Breast epithelium (tissue), 4 donors: Measurements from ENCODE around the gene ZNF319. TPM values are rescaled to one million over a fixed set of nuclear protein-coding genes. Genes with fewer than 3 reads are reported as not detected.

ENCODE experiments used
- DNase-seq, 2 donors: peaks; one replicate each; pipeline ENCODE4 v3.0.0-alpha.2; 2019; ENCODE audit warnings: low spot score in 2 of 2
- H3K27ac ChIP-seq, 2 donors: fragments of 200-600 bp; sonication (generic) in 1 of 2; one replicate each; pipeline ENCODE4 v1.5.1; 2016 to 2019; ENCODE audit warnings: mild to moderate bottlenecking in 1 of 2
- H3K27me3 ChIP-seq, 2 donors: fragments of 200-600 bp; sonication (generic) in 1 of 2; one replicate each; pipeline versions ENCODE4 v1.5.1 to v1.6.0; 2017 to 2019; ENCODE audit warnings: control low read depth in 1 of 2, mild to moderate bottlenecking in 1 of 2
- H3K36me3 ChIP-seq: fragments of 200-600 bp; one replicate; pipeline ENCODE4 v1.5.1; 2019
- H3K4me1 ChIP-seq, 2 donors: fragments of 200-600 bp; sonication (generic); one replicate each; pipeline ENCODE4 v1.5.1; 2016 to 2019; ENCODE audit warnings: control low read depth in 1 of 2
- H3K4me3 ChIP-seq, 3 donors: fragments of 200-600 bp; sonication (generic); 1 replicate in 2 of 3; 2 replicates in 1 of 3; pipeline ENCODE4 v1.5.1; 2016 to 2019; ENCODE audit warnings: mild to moderate bottlenecking in 3 of 3, moderate library complexity in 2 of 3
- H3K9me3 ChIP-seq, 2 donors: fragments of 200-600 bp; sonication (generic) in 1 of 2; one replicate each; pipeline ENCODE4 v1.5.1; 2016 to 2019; ENCODE audit warnings: control low read depth in 1 of 2
- POLR2A ChIP-seq: fragments of 450-650 bp; IDR thresholded peaks from one replicate; pipeline ENCODE4 v1.6.1; 2016; ENCODE audit warnings: antibody characterized with exemption, mild to moderate bottlenecking, moderate library complexity
- POLR2AphosphoS5 ChIP-seq, 3 donors: sonication (generic); formaldehyde crosslinking; IDR thresholded peaks; one replicate each; pipeline ENCODE4 v1.6.1; 2017; ENCODE audit warnings: antibody characterized with exemption in 3 of 3
- intact Hi-C: fragments of 100-400 bp; cut with DNase I; formaldehyde crosslinking; loops from one replicate; pipeline ENCODE4 v1.15.1; 2023; ENCODE audit warnings: low total_unique reads
- total RNA-seq, 3 donors: library from RNA; depleted of rRNA; stranded (reverse); fragments of >200 nt; gene quantifications; one replicate each; pipeline ENCODE4 v1.1.0, GENCODE V29; 2016
- TF ChIP-seq, protein P1 (sequence below), 3 donors: fragments of 450-650 bp; IDR thresholded peaks; one replicate each; pipeline ENCODE4 v1.5.1; 2016 to 2017; ENCODE audit warnings: antibody characterized with exemption in 3 of 3, mild to moderate bottlenecking in 3 of 3, moderate library complexity in 3 of 3

The ZNF319 gene
- total RNA-seq, 3 donors from 2014 or later: 6.2 to 7.2 (median 6.4) TPM

DNA sequence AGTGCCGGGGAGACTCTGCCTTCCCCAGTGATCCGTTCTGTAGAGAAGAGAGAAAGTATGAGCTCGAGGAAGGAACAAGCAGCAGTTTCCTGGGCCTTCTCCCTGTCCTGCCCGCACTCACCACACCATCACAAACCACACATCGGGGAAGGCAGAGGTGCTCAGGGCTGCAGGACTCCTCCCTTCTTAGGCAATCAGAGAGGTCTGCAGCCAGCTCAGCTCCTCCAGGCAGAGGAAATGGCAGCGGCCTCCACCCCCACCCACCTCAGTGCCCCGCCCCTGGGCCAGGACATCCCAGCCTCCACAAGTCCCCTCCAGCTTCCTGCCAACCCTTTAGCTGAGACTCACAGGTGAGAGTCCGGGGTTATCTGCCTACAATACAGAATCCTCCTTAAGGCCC is 2.0 kb downstream of the ZNF319 start:
- H3K27me3 ChIP-seq: no peaks in the 10 kb centered on the region
- DNase-seq: no peak
- no peak overlapping the region for H3K4me3 ChIP-seq
- H3K4me1 ChIP-seq: no peaks in the 10 kb centered on the region
- intact Hi-C loops: no loop called here
- TF ChIP-seq POLR2A (no peak), POLR2AphosphoS5 (IDR thresholded peaks at IDR 0.05) (no peak)
- TF ChIP-seq, protein P1, sequence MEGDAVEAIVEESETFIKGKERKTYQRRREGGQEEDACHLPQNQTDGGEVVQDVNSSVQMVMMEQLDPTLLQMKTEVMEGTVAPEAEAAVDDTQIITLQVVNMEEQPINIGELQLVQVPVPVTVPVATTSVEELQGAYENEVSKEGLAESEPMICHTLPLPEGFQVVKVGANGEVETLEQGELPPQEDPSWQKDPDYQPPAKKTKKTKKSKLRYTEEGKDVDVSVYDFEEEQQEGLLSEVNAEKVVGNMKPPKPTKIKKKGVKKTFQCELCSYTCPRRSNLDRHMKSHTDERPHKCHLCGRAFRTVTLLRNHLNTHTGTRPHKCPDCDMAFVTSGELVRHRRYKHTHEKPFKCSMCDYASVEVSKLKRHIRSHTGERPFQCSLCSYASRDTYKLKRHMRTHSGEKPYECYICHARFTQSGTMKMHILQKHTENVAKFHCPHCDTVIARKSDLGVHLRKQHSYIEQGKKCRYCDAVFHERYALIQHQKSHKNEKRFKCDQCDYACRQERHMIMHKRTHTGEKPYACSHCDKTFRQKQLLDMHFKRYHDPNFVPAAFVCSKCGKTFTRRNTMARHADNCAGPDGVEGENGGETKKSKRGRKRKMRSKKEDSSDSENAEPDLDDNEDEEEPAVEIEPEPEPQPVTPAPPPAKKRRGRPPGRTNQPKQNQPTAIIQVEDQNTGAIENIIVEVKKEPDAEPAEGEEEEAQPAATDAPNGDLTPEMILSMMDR (IDR thresholded peaks at IDR 0.05): no peak
- H3K36me3 ChIP-seq: peaks cover 5% of the 10 kb centered on the region
- H3K9me3 ChIP-seq: no peaks in the 10 kb centered on the region
- peak overlapping the region; percentile 45 to 58 for H3K27ac ChIP-seq

DNA sequence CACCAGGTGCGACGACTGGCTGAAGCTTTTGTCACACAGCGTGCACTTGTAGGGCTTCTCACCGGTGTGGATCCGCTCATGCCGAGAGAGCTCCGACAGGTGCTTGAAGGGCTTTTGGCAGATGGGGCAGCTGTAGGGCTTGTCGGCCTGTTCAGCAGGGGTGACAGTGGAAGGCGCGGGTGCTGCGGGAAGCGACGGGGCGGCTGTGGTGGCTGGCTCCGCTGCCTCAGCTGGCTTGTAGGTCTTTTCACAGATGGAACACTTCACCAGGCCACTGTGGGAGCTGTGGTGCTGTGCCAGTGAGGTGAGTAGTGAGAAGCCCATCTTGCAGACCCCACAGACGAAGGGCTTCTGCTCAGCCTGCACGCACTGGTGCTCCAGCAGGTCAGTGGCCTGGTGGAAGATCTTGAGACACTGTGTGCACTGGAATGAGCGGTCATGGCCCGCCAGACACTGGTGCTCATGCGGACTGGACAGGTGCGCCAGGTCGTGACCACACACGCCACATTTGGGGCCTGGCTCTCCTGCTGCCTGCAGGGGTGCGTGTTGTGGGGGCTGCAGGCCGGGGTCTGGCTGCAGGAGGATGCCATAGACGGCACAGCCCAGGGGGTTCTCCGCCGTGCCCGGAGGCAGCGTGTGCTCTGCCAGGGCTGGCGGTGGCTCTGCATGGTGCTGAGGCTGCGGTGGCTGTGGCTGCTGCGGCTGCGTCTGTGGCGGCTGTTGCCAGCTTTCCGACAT is 2.8 kb downstream of the ZNF319 start:
- intact Hi-C loops: no loop called here
- no peaks in the 10 kb centered on the region for H3K9me3 ChIP-seq
- no peak for TF ChIP-seq POLR2A
- TF ChIP-seq, protein P1 (IDR thresholded peaks at IDR 0.05): no peak
- no peak for TF ChIP-seq POLR2AphosphoS5 (IDR thresholded peaks at IDR 0.05)
- H3K36me3 ChIP-seq: peaks cover 5% of the 10 kb centered on the region
- no peak overlapping the region for H3K4me3 ChIP-seq
- H3K4me1 ChIP-seq: peaks cover 0 to 6% of the 10 kb centered on the region in 2 donors
- no peaks in the 10 kb centered on the region for H3K27me3 ChIP-seq
- no peak for DNase-seq
- H3K27ac ChIP-seq: peak overlapping the region; percentile 45 to 58

DNA sequence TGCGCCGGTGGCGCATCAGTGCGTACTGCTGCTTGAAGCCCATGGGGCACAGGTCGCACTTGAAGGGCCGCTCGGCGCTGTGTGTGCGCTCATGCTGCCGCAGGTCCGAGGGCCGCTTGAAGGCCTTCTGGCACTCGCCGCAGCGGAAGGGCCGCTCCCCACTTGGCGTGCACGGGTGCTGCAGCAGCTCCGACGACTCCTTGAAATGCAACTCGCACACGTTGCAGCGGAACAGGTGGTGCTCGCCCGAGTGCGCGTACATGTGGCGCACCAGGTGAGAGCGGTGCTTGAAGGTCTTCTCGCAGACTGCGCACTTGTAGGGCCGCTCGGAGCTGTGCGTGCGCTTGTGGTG is 3.3 kb downstream of the ZNF319 start:
- Histone ChIP-seq H3K36me3 (peaks cover 5% of the 10 kb centered on the region), H3K4me1 (peaks cover 0 to 6% of the 10 kb centered on the region in 2 donors), H3K4me3 (no peak overlapping the region), H3K9me3 (no peaks in the 10 kb centered on the region), H3K27me3 (no peaks in the 10 kb centered on the region), H3K27ac (no peak overlapping the region)
- TF ChIP-seq, protein P1 (IDR thresholded peaks at IDR 0.05): no peak
- TF ChIP-seq POLR2AphosphoS5 (IDR thresholded peaks at IDR 0.05) (no peak), POLR2A (no peak)
- intact Hi-C loops: no loop called here
- no peak for DNase-seq

DNA sequence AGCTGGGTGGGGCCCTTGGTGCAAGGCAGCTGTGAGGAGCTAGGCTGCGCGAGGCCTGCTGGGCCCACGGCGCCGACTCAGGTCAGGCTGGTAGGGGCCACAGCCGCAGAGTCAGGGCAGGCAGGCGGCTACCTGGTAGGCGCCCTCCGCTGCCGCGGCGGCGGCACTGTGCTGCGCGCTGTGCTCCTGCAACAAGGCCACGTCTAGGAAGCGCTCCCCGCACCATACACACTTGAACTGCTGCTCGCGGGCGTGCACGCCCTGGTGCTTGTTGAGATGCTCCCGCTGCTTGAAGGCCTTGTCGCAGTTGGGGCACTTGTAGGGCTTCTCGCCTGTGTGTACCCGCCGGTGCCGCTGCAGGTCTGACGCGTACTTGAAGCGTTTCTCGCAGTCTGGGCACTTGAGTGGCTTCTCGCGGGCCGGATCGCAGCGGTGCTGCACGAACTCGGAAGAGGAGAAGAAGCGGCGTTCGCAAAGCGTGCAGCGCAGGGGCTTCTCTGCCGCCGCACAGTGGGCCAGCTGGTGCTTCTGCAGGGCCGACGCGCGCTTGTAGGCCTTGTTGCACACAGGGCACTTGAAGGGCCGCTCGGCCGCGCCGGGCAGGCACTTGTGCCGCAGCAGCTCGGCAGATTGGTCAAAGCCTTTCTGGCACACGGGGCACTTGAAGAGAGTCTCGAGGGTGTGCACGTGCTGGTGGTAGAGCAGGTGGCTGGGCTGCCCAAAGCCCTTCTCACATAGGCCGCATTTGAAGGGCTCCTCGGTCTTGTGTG is 3.9 kb downstream of the ZNF319 start:
- DNase-seq: no peak

More for the DNA sequence above, 3.9 kb downstream of the ZNF319 start:
- H3K27ac ChIP-seq: no peak overlapping the region
- no peaks in the 10 kb centered on the region for H3K27me3 ChIP-seq
- no peak overlapping the region for H3K4me3 ChIP-seq
- intact Hi-C loops: no loop called here
- H3K36me3 ChIP-seq: peaks cover 5% of the 10 kb centered on the region
- TF ChIP-seq POLR2A: no peak
- TF ChIP-seq, protein P1 (IDR thresholded peaks at IDR 0.05): no peak
- no peak for TF ChIP-seq POLR2AphosphoS5 (IDR thresholded peaks at IDR 0.05)
- H3K9me3 ChIP-seq: no peaks in the 10 kb centered on the region
- peaks cover 0 to 6% of the 10 kb centered on the region in 2 donors for H3K4me1 ChIP-seq
